Activated B cell treated with CpG ODN at 0.5 μM for 24 hours (primary cell): Measurements from ENCODE around the gene GGPS1. TPM values are rescaled to one million over a fixed set of nuclear protein-coding genes. Genes with fewer than 3 reads are reported as not detected.

ENCODE experiments used
- ATAC-seq: fragments of 200-7000 bp; cut with Tn5 transposase; one replicate; pipeline ENCODE4 v1.10.0; 2021; ENCODE audit warnings: low read depth, mild to moderate bottlenecking, moderate library complexity
- CTCF ChIA-PET: fragments of 350-600 bp; sonication (Branson Sonifier 250); formaldehyde crosslinking; loops from one replicate; lab custom pipeline; 2021; ENCODE audit warnings: antibody characterized with exemption; lab: Charles Lee
- POLR2A ChIA-PET: fragments of 350-600 bp; sonication (Branson Sonifier 250); formaldehyde crosslinking; loops from one replicate; lab custom pipeline; 2021; ENCODE audit warnings: antibody characterized with exemption; lab: Charles Lee
- DNase-seq: peaks from one replicate; pipeline ENCODE4 v3.0.0; 2022
- H3K27ac Mint-ChIP-seq: one replicate; pipeline ENCODE4 v1.8.0; 2020; ENCODE audit warnings: mixed read lengths
- H3K27me3 Mint-ChIP-seq: one replicate; pipeline ENCODE4 v1.8.0; 2021; ENCODE audit warnings: mixed read lengths
- H3K36me3 Mint-ChIP-seq: one replicate; pipeline ENCODE4 v1.8.0; 2021; ENCODE audit warnings: low read depth, mixed read lengths
- H3K4me1 Mint-ChIP-seq: one replicate; pipeline ENCODE4 v1.8.0; 2021; ENCODE audit warnings: mixed read lengths
- H3K4me3 Mint-ChIP-seq: one replicate; pipeline ENCODE4 v1.8.0; 2020; ENCODE audit warnings: mild to moderate bottlenecking, mixed read lengths
- H3K9me3 Mint-ChIP-seq: one replicate; pipeline ENCODE4 v1.8.0; 2020; ENCODE audit warnings: mixed read lengths
- intact Hi-C: fragments of 100-400 bp; cut with micrococcal nuclease; formaldehyde crosslinking; loops from one replicate; pipeline ENCODE4 v1.15.1; 2024
- total RNA-seq: library from RNA; stranded (reverse); gene quantifications from 2 replicates; pipeline ENCODE4 v1.2.3, GENCODE V29; 2022
- TF ChIP-seq, protein P1 (sequence below): fragments of 200-600 bp; IDR thresholded peaks from one replicate; pipeline ENCODE4 v1.8.0; 2022; ENCODE audit warnings: antibody characterized with exemption, mild to moderate bottlenecking

The GGPS1 gene
- total RNA-seq, 1 donor from 2014 or later: 33.8 TPM

DNA sequence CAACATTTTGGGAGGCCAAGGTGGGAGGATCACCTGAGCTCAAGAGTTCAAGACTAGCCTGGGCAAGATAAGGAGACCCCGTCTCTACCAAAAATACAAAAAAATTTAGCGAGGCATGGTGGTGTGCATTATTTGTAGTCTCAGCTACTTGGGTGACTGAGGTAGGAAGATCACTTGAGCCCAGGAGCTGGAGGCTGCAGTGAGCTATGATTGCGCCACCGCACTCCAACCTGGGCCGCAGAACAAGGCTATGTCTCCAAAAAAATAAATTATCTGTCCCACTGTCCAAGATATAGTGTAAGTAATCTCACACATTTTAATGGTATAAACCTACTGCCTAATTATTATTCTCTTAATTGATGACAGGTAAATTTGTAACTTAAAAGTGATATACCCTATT is 13.2 kb upstream of the GGPS1 start:
- no peaks in the 10 kb centered on the region for H3K9me3 Mint-ChIP-seq
- TF ChIP-seq, protein P1, sequence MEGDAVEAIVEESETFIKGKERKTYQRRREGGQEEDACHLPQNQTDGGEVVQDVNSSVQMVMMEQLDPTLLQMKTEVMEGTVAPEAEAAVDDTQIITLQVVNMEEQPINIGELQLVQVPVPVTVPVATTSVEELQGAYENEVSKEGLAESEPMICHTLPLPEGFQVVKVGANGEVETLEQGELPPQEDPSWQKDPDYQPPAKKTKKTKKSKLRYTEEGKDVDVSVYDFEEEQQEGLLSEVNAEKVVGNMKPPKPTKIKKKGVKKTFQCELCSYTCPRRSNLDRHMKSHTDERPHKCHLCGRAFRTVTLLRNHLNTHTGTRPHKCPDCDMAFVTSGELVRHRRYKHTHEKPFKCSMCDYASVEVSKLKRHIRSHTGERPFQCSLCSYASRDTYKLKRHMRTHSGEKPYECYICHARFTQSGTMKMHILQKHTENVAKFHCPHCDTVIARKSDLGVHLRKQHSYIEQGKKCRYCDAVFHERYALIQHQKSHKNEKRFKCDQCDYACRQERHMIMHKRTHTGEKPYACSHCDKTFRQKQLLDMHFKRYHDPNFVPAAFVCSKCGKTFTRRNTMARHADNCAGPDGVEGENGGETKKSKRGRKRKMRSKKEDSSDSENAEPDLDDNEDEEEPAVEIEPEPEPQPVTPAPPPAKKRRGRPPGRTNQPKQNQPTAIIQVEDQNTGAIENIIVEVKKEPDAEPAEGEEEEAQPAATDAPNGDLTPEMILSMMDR: no peak
- peaks cover 45% of the 10 kb centered on the region for H3K36me3 Mint-ChIP-seq
- H3K4me3 Mint-ChIP-seq: no peak overlapping the region
- intact Hi-C loops: no loop called here
- DNase-seq (no peak), ATAC-seq (no peak)
- H3K27me3 Mint-ChIP-seq: no peaks in the 10 kb centered on the region
- ChIA-PET POLR2A (no interaction called here), CTCF (interaction anchor here (0.6 to 2.1 kb wide), 2 partner anchors 56 to 62 kb away, joined by 3 to 5 read pairs; no protein-coding TSS in a partner anchor)
- H3K27ac Mint-ChIP-seq: no peak overlapping the region
- H3K4me1 Mint-ChIP-seq: peaks cover 64% of the 10 kb centered on the region

DNA sequence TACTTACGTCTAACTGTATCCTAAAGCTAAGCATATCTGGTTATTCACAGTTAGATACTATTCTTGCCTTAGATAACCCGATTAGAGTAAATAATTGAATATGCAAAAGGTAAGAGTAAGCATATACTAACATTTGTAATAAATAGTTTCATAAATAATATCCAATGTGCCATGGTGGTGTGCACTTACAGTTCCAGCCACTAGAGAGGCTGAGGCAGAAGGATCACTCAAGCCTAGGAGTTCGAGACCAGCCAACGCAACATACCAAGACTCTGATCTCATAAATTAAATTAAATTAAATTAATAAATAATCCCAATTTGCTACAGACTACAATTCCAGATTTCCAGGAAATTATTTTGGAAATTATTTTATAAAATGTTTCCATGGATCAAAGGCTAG is 12.6 kb upstream of the GGPS1 start:
- POLR2A ChIA-PET: no interaction called here
- Mint-ChIP-seq H3K9me3 (no peaks in the 10 kb centered on the region), H3K27me3 (no peaks in the 10 kb centered on the region), H3K36me3 (peaks cover 46% of the 10 kb centered on the region), H3K4me1 (peaks cover 66% of the 10 kb centered on the region), H3K4me3 (no peak overlapping the region), H3K27ac (no peak overlapping the region)
- CTCF ChIA-PET: interaction anchor here (0.6 kb wide), 1 partner anchor 57 kb away, joined by 3 read pairs; no protein-coding TSS in a partner anchor
- DNase-seq (no peak), ATAC-seq (no peak)
- intact Hi-C loops: no loop called here
- TF ChIP-seq, protein P1: no peak

DNA sequence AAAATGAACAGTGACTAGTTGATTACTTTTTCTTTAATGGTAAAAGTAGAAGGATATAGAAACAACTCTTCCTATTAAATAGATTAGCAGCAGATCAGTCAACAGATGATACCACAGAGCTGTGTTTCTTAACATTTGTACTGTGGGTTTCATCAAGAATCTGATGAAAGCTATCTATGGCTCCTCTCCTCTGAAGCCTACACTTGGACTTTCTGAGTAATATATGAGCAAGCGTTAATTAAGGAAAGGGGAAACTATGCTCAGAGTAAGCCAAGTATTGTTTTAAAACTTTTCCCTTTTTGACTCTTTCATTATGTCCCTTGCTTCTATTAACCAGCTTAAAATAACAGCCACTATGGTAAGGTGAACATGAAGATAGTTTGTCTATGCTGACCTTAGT is 11.2 kb upstream of the GGPS1 start:
- Mint-ChIP-seq H3K36me3 (peaks cover 51% of the 10 kb centered on the region), H3K4me3 (no peak overlapping the region), H3K27ac (no peak overlapping the region), H3K9me3 (no peaks in the 10 kb centered on the region), H3K27me3 (no peaks in the 10 kb centered on the region), H3K4me1 (peaks cover 72% of the 10 kb centered on the region)
- DNase-seq: no peak
- TF ChIP-seq, protein P1: no peak
- ChIA-PET POLR2A (interaction anchor here (1.6 kb wide), 1 partner anchor 41 kb away, joined by 4 read pairs; no protein-coding TSS in a partner anchor), CTCF (no interaction called here)
- intact Hi-C loops: loop anchor here (1.0 kb wide), 1 partner anchor 8 kb away; no protein-coding TSS in a partner anchor
- ATAC-seq: no peak

DNA sequence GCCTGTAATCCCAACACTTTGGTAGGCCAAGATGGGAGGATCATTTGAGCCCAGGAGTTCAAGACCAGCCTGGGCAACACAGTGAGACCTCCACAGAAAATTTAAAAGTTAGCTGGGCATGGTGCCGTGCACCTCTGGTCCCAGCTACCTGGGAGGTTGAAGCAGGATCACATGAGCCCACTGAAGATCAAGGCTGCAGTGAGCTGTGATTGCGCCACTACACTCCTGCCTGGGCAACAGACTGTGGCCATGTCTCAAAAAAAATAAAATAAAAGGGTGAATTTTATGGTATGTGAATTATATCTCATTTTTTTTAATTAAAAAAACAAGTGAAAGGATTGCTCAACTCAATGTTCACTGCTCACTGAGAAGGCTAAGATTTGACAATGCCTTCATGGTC is 9.1 kb upstream of the GGPS1 start:
- Mint-ChIP-seq H3K27me3 (no peaks in the 10 kb centered on the region), H3K4me3 (no peak overlapping the region), H3K27ac (no peak overlapping the region), H3K36me3 (peaks cover 52% of the 10 kb centered on the region), H3K4me1 (peaks cover 68% of the 10 kb centered on the region), H3K9me3 (no peaks in the 10 kb centered on the region)
- ChIA-PET POLR2A (interaction anchor here (0.7 kb wide), 3 partner anchors 8 to 49 kb away, joined by 4 to 5 read pairs (median 4); partner anchors contain the start of gene ARID4B), CTCF (no interaction called here)
- TF ChIP-seq, protein P1: no peak
- DNase-seq (no peak), ATAC-seq (no peak)
- intact Hi-C loops: no loop called here

DNA sequence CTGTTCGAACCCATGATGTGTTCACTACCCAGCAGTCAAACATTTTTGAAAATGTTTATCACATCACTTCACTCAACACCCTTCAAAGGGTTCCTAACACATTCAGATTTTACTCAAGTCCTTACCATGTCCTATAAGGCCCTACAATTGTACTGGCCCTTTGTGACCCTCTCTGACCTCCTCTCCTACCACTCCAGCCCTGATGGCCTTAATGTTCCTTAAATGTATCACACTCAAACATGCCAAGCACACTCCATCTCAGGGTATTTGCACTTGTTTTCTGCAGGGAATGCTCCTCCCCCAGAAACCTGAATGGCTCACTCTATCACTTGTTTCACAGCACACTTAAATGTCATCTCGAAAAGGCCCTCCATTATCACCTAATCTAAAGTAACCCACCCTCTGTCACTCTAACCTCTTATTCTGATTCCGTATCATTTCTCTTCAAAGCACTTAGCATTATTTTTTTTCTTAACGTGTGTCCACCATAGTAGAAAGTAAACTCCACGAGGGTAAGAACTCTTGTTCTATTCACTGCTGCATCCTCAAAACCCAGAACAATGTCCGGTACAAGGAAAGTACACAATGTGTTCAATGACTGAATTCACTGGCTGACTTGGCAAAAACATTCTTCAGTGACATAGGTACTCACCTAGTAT is 7.7 kb upstream of the GGPS1 start:
- POLR2A ChIA-PET: no interaction called here
- peaks cover 45% of the 10 kb centered on the region for H3K36me3 Mint-ChIP-seq
- ATAC-seq (no peak), DNase-seq (no peak)
- peak overlapping the region; percentile 3 for H3K27ac Mint-ChIP-seq
- H3K4me3 Mint-ChIP-seq: no peak overlapping the region
- no peaks in the 10 kb centered on the region for H3K9me3 Mint-ChIP-seq
- TF ChIP-seq, protein P1: no peak
- intact Hi-C loops: no loop called here
- peaks cover 71% of the 10 kb centered on the region for H3K4me1 Mint-ChIP-seq
- CTCF ChIA-PET: no interaction called here
- H3K27me3 Mint-ChIP-seq: no peaks in the 10 kb centered on the region
